Pancreas (tissue), 10 donors: ENCODE results near the gene MOCOS. TPM values are rescaled to one million over a fixed set of nuclear protein-coding genes. Genes with fewer than 3 reads are reported as not detected.

Source experiments
- ATAC-seq, 4 donors: fragments of 200-7000 bp; cut with Tn5 transposase; one replicate each; pipeline versions ENCODE4 v1.8.0 to v1.9.1; 2020; ENCODE audit warnings: mild to moderate bottlenecking in 4 of 4, moderate library complexity in 4 of 4
- DNase-seq, 6 donors: peaks; one replicate each; pipeline ENCODE4 v3.0.0-alpha.2; 2020
- FAIRE-seq: peaks from 2 replicates; lab custom pipeline; 2012; peaks lifted over from hg19 to GRCh38; lab: Jason Lieb, UNC
- H3K27ac ChIP-seq, 4 donors: fragments of 200-600 bp; sonication (generic); 1 replicate in 3 of 4; 2 replicates in 1 of 4; pipeline versions ENCODE4 v1.5.0 to v1.8.0; 2020
- H3K27me3 ChIP-seq, 4 donors: fragments of 200-600 bp; one replicate each; pipeline ENCODE4 v1.8.0; 2021
- H3K36me3 ChIP-seq, 3 donors: fragments of 200-600 bp; sonication (generic) in 1 of 3; one replicate each; pipeline versions ENCODE4 v1.5.0 to v1.8.0; 2020 to 2021
- H3K4me1 ChIP-seq, 3 donors: fragments of 200-600 bp; one replicate each; pipeline ENCODE4 v1.8.0; 2021
- H3K4me3 ChIP-seq, 4 donors: fragments of 200-600 bp; sonication (generic) in 2 of 4; one replicate each; pipeline versions ENCODE4 v1.5.0 to v1.8.0; 2020 to 2021
- H3K9me3 ChIP-seq, 4 donors: fragments of 200-600 bp; one replicate each; pipeline ENCODE4 v1.8.0; 2021
- WGBS, 2 donors: extraction: QIAGEN DNeasy Blood & Tissue Kit; methylation state at CpG; one replicate each; pipeline ENCODE4 v1.1.7; 2013; 5-methylcytosine and 5-hydroxymethylcytosine counted together
- intact Hi-C, 3 donors: fragments of 100-400 bp; cut with DNase I; formaldehyde crosslinking; loops; one replicate each; pipeline versions ENCODE4 v1.11.1 to v1.14.2; 2022
- polyA plus RNA-seq, 2 donors: library from polyadenylated mRNA; stranded (reverse); fragments of 200-250 nt; gene quantifications; one replicate each; pipeline ENCODE4 v1.2.3, GENCODE V29; 2013
- total RNA-seq, 6 donors: library from RNA; stranded (reverse); fragmentation: NEBNext Ultra II Directional in 4 of 6; extraction: Animal tissue kit (Norgen Biotek cat#: 25700) in 4 of 6; gene quantifications; one replicate each; pipeline versions ENCODE4 v1.2.1 to v1.2.4, GENCODE V29; 2021 to 2023
- TF ChIP-seq, protein P1 (sequence below), 4 donors: fragments of 200-600 bp; sonication (generic) in 3 of 4; IDR thresholded peaks; one replicate each; pipeline versions ENCODE4 v1.5.0 to v1.8.0; 2021; ENCODE audit warnings: antibody characterized with exemption in 4 of 4
- donor health status: healthy with polysubstance abuse.
- donor health status: DM: no; HTN: no; CAD: no; lungs with moderate emphysema.
- donor health status: DM: no; HTN: no; CAD: no.
- donor health status: control.
- donor health status: control.
- donor health status: Bipolar disorder and iron deficiency.
- donor health status: DM: yes; HTN: yes; CAD: no.
- donor health status: DM: no; HTN: no; CAD: no.
- donor health status: DM: no; HTN: no; CAD: no.
- donor health status: DM: yes; HTN: yes; CAD: no.

MOCOS gene
- total and polyA plus RNA-seq, 8 donors, result 0.49 to 1.6 (median 0.92) TPM

GRCh38 chr18:36304723-36305122, 117.4 kb downstream of the MOCOS start:
- no peak for DNase-seq
- no peak for ATAC-seq
- intact Hi-C loops, result loop anchor here in 1 of 3 donors (10.0 kb wide), 1 partner anchor 260 kb away; no protein-coding TSS in a partner anchor

GRCh38 chr18:36305375-36305774, 118.1 kb downstream of the MOCOS start:
- no peak for FAIRE-seq
- intact Hi-C loops, result loop anchor here in 1 of 3 donors (10.0 kb wide), 1 partner anchor 259 kb away; no protein-coding TSS in a partner anchor
- ATAC-seq, result no peak
- DNase-seq, result no peak
- H3K36me3 ChIP-seq, result no peaks in the 10 kb centered on the region
- no peaks in the 10 kb centered on the region for H3K27me3 ChIP-seq
- TF ChIP-seq, protein P1, sequence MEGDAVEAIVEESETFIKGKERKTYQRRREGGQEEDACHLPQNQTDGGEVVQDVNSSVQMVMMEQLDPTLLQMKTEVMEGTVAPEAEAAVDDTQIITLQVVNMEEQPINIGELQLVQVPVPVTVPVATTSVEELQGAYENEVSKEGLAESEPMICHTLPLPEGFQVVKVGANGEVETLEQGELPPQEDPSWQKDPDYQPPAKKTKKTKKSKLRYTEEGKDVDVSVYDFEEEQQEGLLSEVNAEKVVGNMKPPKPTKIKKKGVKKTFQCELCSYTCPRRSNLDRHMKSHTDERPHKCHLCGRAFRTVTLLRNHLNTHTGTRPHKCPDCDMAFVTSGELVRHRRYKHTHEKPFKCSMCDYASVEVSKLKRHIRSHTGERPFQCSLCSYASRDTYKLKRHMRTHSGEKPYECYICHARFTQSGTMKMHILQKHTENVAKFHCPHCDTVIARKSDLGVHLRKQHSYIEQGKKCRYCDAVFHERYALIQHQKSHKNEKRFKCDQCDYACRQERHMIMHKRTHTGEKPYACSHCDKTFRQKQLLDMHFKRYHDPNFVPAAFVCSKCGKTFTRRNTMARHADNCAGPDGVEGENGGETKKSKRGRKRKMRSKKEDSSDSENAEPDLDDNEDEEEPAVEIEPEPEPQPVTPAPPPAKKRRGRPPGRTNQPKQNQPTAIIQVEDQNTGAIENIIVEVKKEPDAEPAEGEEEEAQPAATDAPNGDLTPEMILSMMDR (IDR thresholded peaks at IDR 0.05), result no peak
- H3K4me1 ChIP-seq, result no peaks in the 10 kb centered on the region
- no peak overlapping the region for H3K27ac ChIP-seq
- H3K9me3 ChIP-seq, result no peaks in the 10 kb centered on the region
- WGBS, 2 donors, result 56 to 60% methylated on average over 2 of the region's 2 CpGs
- H3K4me3 ChIP-seq, result no peak overlapping the region

More at GRCh38 chr18:36304723-36305122, 117.4 kb downstream of the MOCOS start:
- WGBS, 2 donors, result 86 to 89% methylated on average over 3 of the region's 3 CpGs
- no peaks in the 10 kb centered on the region for H3K4me1 ChIP-seq
- no peaks in the 10 kb centered on the region for H3K27me3 ChIP-seq
- no peak overlapping the region for H3K4me3 ChIP-seq
- H3K36me3 ChIP-seq, result no peaks in the 10 kb centered on the region
- FAIRE-seq, result no peak
- TF ChIP-seq, protein P1 (IDR thresholded peaks at IDR 0.05), result no peak
- H3K27ac ChIP-seq, result no peak overlapping the region
- H3K9me3 ChIP-seq, result no peaks in the 10 kb centered on the region

DNA sequence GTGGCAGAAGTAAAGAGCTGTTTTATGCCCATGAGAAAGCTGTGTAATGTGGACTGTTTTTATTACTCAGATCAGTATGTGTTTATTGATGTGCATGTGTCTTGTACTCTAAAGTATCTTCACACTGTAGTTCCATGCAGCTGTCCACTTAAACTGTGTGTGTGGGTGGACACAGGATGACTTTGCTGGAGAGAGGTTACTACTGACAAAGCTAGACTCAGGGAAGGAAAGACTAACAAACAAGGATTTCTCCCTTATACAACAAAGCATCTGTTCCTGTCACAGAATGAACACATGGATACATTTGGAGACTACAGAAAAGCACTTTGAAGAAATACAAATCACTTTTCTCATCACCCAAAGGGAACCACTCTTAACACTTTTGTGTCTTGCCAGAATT, 120.2 kb downstream of the MOCOS start:
- Histone ChIP-seq H3K4me3 (no peak overlapping the region), H3K36me3 (no peaks in the 10 kb centered on the region), H3K27ac (no peak overlapping the region), H3K4me1 (no peaks in the 10 kb centered on the region), H3K9me3 (no peaks in the 10 kb centered on the region), H3K27me3 (no peaks in the 10 kb centered on the region)
- intact Hi-C loops, result loop anchor here in 1 of 3 donors (10.0 kb wide), 1 partner anchor 257 kb away; no protein-coding TSS in a partner anchor
- no peak for ATAC-seq
- TF ChIP-seq, protein P1 (IDR thresholded peaks at IDR 0.05), result no peak
- DNase-seq, result no peak
- FAIRE-seq, result no peak

GRCh38 chr18:36308711-36309435, 121.6 kb downstream of the MOCOS start:
- intact Hi-C loops, result loop anchor here in 1 of 3 donors (10.0 kb wide), 1 partner anchor 256 kb away; no protein-coding TSS in a partner anchor
- ATAC-seq, result no peak
- H3K4me1 ChIP-seq, result no peaks in the 10 kb centered on the region
- no peaks in the 10 kb centered on the region for H3K27me3 ChIP-seq
- WGBS, 2 donors, result 69 to 79% methylated on average over 7 of the region's 7 CpGs
- no peak for FAIRE-seq
- H3K9me3 ChIP-seq, result no peaks in the 10 kb centered on the region
- DNase-seq, result no peak
- TF ChIP-seq, protein P1 (IDR thresholded peaks at IDR 0.05), result no peak
- no peak overlapping the region for H3K4me3 ChIP-seq
- H3K36me3 ChIP-seq, result no peaks in the 10 kb centered on the region
- H3K27ac ChIP-seq, result no peak overlapping the region
